Suprapubic skin (tissue), 4 donors: ENCODE data around the gene CDKN2B-AS1. TPM values are rescaled to one million over a fixed set of nuclear protein-coding genes. Genes with fewer than 3 reads are reported as not detected.

ENCODE experiments used
- DNase-seq, 2 donors: peaks; one replicate each; pipeline ENCODE4 v3.0.0-alpha.2; 2019; ENCODE audit warnings: low spot score in 2 of 2
- H3K27ac ChIP-seq: fragments of 200-600 bp; sonication (generic); one replicate; pipeline ENCODE4 v1.5.1; 2019
- H3K27me3 ChIP-seq: fragments of 200-600 bp; sonication (generic); one replicate; pipeline ENCODE4 v1.5.1; 2019
- H3K36me3 ChIP-seq: fragments of 200-600 bp; sonication (generic); one replicate; pipeline ENCODE4 v1.5.1; 2019
- H3K4me1 ChIP-seq: fragments of 200-600 bp; sonication (generic); one replicate; pipeline ENCODE4 v1.5.1; 2019
- H3K4me3 ChIP-seq: fragments of 200-600 bp; sonication (generic); one replicate; pipeline ENCODE4 v1.5.1; 2019; ENCODE audit warnings: mild to moderate bottlenecking
- H3K9me3 ChIP-seq: fragments of 200-600 bp; sonication (generic); one replicate; pipeline ENCODE4 v1.5.1; 2019
- EP300 ChIP-seq: sonication (generic); formaldehyde crosslinking; IDR thresholded peaks from one replicate; pipeline ENCODE4 v1.6.1; 2017; ENCODE audit warnings: antibody characterized with exemption
- POLR2A ChIP-seq, 2 donors: fragments of 450-650 bp; IDR thresholded peaks; one replicate each; pipeline ENCODE4 v1.6.1; 2017; ENCODE audit warnings: antibody characterized with exemption in 2 of 2, mild to moderate bottlenecking in 2 of 2, moderate library complexity in 2 of 2
- POLR2AphosphoS5 ChIP-seq, 3 donors: sonication (generic); formaldehyde crosslinking; IDR thresholded peaks; one replicate each; pipeline ENCODE4 v1.6.1; 2017; ENCODE audit warnings: antibody characterized with exemption in 3 of 3
- WGBS: methylation state at CpG from one replicate; pipeline ENCODE4 v1.1.5; 2018; 5-methylcytosine and 5-hydroxymethylcytosine counted together
- total RNA-seq, 4 donors: library from RNA; depleted of rRNA; stranded (reverse); fragments of >200 nt; gene quantifications; one replicate each; pipeline ENCODE4 v1.1.0, GENCODE V29; 2016
- TF ChIP-seq, protein P1 (sequence below), 2 donors: fragments of 200-600 bp in 1 of 2; fragments of 450-650 bp in 1 of 2; sonication (generic) in 1 of 2; IDR thresholded peaks; one replicate each; pipeline ENCODE4 v1.5.1; 2016 to 2019; ENCODE audit warnings: antibody characterized with exemption in 2 of 2, mild to moderate bottlenecking in 1 of 2, moderate library complexity in 1 of 2

CDKN2B-AS1 gene
- total RNA-seq, 4 donors from 2014 or later = 0.59 TPM; not detected in 3

DNA sequence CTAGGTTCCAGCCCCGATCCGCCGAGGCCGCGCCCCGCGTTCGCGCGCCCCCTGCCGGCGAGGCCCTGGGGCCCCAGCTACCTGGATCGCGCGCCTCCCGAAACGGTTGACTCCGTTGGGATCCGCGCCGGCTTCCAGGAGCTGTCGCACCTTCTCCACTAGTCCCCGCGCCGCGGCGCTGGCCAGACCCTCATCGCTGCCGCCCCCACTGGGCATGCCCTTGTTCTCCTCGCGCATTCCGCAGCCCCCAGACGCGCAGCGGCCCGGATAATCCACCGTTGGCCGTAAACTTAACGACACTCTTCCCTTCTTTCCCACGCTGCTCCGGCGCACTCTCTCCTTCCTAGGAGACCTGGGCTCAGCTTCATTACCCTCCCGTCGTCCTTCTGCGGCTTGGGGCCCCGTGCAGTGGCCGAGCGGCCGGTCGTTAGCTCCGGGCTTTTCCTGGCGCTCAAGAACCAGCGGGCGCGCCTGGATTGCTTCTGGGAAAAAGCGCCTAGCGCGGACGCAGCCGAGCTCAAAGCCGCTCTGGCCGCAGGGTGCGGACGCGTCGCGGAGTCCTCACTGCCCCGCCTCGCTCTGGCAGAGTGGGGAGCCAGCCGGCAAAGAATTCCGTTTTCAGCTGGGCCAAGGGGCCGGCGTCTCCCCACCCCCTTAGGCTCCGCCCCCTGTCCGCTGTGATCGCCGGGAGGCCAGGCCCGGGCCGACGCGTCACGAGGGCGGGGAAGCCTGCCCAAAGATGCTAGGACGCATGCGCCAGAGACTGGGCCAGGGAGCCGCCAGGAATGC is 14.3 kb downstream of the CDKN2B-AS1 start, which contains the start of gene CDKN2B:
Gene CDKN2B, minus strand, starts transcription at position 589 of the 789 bp plus-strand sequence. Its CDS starts 352 bp downstream, at position 237.
- peaks cover 38% of the 10 kb centered on the region for H3K27me3 ChIP-seq
- WGBS = 2% methylated on average over 42 of the region's 86 CpGs
- DNase-seq = peak; percentile 97
- H3K4me3 ChIP-seq = peak within 1 kb of the TSS; percentile 55
- TF ChIP-seq POLR2AphosphoS5 (IDR thresholded peaks at IDR 0.05) (peak in 2 of 3 donors; percentile 21 to 65), POLR2A (IDR thresholded peaks at IDR 0.05) (peak in 1 of 2 donors; percentile 29), EP300 (no peak)
- TF ChIP-seq, protein P1, sequence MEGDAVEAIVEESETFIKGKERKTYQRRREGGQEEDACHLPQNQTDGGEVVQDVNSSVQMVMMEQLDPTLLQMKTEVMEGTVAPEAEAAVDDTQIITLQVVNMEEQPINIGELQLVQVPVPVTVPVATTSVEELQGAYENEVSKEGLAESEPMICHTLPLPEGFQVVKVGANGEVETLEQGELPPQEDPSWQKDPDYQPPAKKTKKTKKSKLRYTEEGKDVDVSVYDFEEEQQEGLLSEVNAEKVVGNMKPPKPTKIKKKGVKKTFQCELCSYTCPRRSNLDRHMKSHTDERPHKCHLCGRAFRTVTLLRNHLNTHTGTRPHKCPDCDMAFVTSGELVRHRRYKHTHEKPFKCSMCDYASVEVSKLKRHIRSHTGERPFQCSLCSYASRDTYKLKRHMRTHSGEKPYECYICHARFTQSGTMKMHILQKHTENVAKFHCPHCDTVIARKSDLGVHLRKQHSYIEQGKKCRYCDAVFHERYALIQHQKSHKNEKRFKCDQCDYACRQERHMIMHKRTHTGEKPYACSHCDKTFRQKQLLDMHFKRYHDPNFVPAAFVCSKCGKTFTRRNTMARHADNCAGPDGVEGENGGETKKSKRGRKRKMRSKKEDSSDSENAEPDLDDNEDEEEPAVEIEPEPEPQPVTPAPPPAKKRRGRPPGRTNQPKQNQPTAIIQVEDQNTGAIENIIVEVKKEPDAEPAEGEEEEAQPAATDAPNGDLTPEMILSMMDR (IDR thresholded peaks at IDR 0.05) = peak; percentile 58 to 88
- no peaks in the 10 kb centered on the region for H3K36me3 ChIP-seq
- H3K27ac ChIP-seq = peak within 1 kb of the TSS; percentile 79
- H3K4me1 ChIP-seq = peaks cover 38% of the 10 kb centered on the region
- H3K9me3 ChIP-seq = no peaks in the 10 kb centered on the region

DNA sequence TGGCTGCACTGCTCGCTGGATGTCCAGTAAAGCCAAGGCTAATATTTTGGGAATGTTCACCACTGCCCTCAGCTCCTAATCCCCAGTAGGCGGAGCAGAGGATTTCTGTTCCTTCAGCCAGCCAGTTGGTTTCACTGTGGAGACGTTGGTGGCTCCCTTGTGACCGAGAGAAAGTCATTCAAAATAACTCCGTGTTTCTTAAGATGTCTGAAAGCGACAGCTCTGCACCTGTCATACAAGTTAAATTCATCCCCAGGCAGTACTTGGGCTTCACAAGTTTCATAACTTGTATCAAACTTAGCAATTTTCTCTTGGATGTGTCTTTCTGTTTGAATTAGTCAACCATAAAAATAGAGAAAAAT is 14.9 kb downstream of the CDKN2B-AS1 start:
- H3K27ac ChIP-seq = peak overlapping the region; percentile 79
- TF ChIP-seq EP300 = no peak
- TF ChIP-seq POLR2AphosphoS5 (IDR thresholded peaks at IDR 0.05) = no peak
- TF ChIP-seq, protein P1 (IDR thresholded peaks at IDR 0.05) = no peak
- TF ChIP-seq POLR2A (IDR thresholded peaks at IDR 0.05) = no peak
- WGBS = 2% methylated on average over 6 of the region's 6 CpGs
- H3K27me3 ChIP-seq = peaks cover 34% of the 10 kb centered on the region
- H3K9me3 ChIP-seq = no peaks in the 10 kb centered on the region
- DNase-seq = no peak
- peak overlapping the region; percentile 55 for H3K4me3 ChIP-seq
- H3K36me3 ChIP-seq = no peaks in the 10 kb centered on the region
- H3K4me1 ChIP-seq = peaks cover 38% of the 10 kb centered on the region

DNA sequence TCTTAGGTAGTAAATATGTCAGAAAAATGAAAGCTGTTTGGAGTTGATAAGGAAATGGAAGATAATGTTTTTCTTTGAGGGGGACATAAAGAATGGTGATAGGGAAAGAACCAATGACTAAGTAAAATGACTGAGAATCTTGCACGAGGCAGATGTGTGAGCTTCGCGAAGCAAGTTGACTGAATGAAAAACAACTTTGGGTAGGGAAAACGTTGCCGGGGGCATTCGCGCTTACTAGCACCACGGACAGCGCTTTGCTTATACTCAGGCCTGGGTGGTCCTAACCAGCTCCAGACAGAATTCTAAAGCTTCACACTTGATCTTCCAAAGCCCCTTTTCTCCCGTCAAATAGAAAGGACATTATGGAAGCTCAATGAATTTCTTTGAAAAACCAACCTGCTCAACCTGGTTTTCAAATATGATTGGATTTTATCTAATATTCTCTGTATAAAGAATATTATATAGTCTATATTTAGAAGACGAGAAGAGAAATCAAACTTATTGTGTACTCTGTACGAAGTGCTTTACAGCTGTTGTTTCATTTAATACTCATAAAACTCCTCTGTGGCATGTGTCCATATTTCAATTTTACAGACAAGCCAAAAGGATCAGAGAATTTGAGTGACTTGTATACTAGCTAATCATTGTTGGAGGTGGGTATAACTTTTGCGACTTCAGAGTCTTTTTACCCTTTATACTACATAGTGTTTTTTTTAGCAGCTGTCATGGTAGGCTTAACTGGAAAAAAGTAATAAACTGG is 16.5 kb downstream of the CDKN2B-AS1 start:
- TF ChIP-seq, protein P1 (IDR thresholded peaks at IDR 0.05) = no peak
- no peak for TF ChIP-seq EP300
- no peak for TF ChIP-seq POLR2AphosphoS5 (IDR thresholded peaks at IDR 0.05)
- no peak for TF ChIP-seq POLR2A (IDR thresholded peaks at IDR 0.05)
- WGBS = 27% methylated on average over 13 of the region's 13 CpGs
- Histone ChIP-seq H3K27ac (no peak overlapping the region), H3K4me1 (peaks cover 27% of the 10 kb centered on the region), H3K4me3 (no peak overlapping the region), H3K36me3 (no peaks in the 10 kb centered on the region), H3K27me3 (peaks cover 19% of the 10 kb centered on the region), H3K9me3 (no peaks in the 10 kb centered on the region)
- DNase-seq = no peak

DNA sequence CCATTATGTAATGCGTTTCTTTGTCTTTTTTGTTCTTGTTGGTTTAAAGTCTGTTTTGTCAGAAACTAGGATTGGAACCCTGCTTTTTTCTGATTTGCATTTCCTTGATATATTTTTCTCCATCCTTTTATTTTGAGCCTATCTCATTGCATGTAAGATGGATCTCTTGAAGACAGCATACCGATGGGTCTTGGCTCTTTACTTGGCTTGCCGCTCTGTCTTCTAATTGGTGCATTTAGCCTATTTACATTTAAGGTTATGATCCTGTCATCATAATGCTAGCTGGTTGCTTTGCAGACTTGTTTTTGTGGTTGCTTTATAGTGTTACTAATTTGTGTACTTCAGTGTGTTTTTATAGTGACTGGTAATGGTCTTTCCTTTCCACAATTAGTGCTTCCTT is 27.8 kb downstream of the CDKN2B-AS1 start:
- no peak for TF ChIP-seq EP300
- TF ChIP-seq POLR2A (IDR thresholded peaks at IDR 0.05) = no peak
- TF ChIP-seq, protein P1 (IDR thresholded peaks at IDR 0.05) = no peak
- TF ChIP-seq POLR2AphosphoS5 (IDR thresholded peaks at IDR 0.05) = no peak
- Histone ChIP-seq H3K27ac (no peak overlapping the region), H3K9me3 (no peaks in the 10 kb centered on the region), H3K36me3 (no peaks in the 10 kb centered on the region), H3K4me3 (no peak overlapping the region), H3K27me3 (no peaks in the 10 kb centered on the region), H3K4me1 (no peaks in the 10 kb centered on the region)
- DNase-seq = no peak
- WGBS = 97% methylated on average over 3 of the region's 3 CpGs

DNA sequence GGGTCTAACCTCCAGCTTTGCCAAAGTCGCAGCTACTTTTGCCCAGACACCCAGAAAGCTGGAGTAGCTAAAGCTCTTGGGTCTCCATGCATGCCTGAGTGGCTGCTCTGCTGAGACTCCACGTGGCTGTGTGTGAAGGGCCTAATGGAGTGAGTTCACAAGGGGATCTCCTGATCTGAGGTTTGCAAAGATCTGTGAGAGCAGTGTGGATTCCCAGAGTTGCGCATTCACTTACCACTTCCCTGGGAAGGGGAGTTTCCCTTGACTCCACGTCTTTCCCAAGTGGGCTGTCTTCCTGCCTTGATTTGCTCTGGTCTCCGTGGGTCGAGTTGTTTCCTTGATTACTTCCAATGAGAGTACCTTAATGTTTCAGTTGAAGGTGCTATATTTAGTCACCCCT is 32.1 kb downstream of the CDKN2B-AS1 start:
- no peak for DNase-seq
- WGBS = 60% methylated on average over 6 of the region's 6 CpGs
- TF ChIP-seq POLR2AphosphoS5 (IDR thresholded peaks at IDR 0.05) (no peak), EP300 (no peak), POLR2A (IDR thresholded peaks at IDR 0.05) (no peak)
- TF ChIP-seq, protein P1 (IDR thresholded peaks at IDR 0.05) = no peak
- Histone ChIP-seq H3K27ac (no peak overlapping the region), H3K27me3 (no peaks in the 10 kb centered on the region), H3K9me3 (no peaks in the 10 kb centered on the region), H3K4me3 (no peak overlapping the region), H3K4me1 (peaks cover 5% of the 10 kb centered on the region), H3K36me3 (no peaks in the 10 kb centered on the region)
